ENCODE results near the gene DNAJC15. TPM values are rescaled to one million over a fixed set of nuclear protein-coding genes. Genes with fewer than 3 reads are reported as not detected.

DNAJC15 gene
- total RNA-seq, 2 donors from 2014 or later = 29.7 to 46.9 TPM

DNA sequence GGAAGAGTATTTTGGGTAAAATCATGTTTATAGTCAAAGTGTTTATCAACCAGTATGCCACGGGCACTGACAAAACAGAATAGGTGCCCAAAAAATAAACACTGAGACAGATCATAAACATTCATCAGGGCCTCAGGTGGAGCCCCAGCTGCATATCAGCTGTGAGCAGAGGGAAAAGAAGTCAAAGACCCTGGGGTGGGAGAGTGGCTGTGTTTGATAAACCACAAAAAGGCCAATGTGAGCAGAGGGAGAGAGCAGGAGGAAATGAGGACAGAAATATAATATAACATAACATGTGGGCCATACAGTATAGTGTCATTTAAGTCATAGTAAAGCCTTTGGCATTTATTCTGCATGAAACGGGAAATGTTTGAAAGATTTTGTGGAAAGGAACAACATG lies 21.4 kb upstream of the DNAJC15 start:
- DNase-seq = no peak
- no peak overlapping the region for H3K9ac ChIP-seq (ENCODE audit: extremely low read depth, low read length, poor library complexity, severe bottlenecking)
- TF ChIP-seq, protein P1, sequence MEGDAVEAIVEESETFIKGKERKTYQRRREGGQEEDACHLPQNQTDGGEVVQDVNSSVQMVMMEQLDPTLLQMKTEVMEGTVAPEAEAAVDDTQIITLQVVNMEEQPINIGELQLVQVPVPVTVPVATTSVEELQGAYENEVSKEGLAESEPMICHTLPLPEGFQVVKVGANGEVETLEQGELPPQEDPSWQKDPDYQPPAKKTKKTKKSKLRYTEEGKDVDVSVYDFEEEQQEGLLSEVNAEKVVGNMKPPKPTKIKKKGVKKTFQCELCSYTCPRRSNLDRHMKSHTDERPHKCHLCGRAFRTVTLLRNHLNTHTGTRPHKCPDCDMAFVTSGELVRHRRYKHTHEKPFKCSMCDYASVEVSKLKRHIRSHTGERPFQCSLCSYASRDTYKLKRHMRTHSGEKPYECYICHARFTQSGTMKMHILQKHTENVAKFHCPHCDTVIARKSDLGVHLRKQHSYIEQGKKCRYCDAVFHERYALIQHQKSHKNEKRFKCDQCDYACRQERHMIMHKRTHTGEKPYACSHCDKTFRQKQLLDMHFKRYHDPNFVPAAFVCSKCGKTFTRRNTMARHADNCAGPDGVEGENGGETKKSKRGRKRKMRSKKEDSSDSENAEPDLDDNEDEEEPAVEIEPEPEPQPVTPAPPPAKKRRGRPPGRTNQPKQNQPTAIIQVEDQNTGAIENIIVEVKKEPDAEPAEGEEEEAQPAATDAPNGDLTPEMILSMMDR (conservative IDR thresholded peaks at IDR 0.05) = no peak
- Mint-ChIP-seq H3K4me3 (no peak overlapping the region), H3K4me1 (peaks cover 23% of the 10 kb centered on the region), H3K9me3 (no peaks in the 10 kb centered on the region), H3K27me3 (ENCODE audit: insufficient read depth) (no peaks in the 10 kb centered on the region), H3K36me3 (ENCODE audit: low read depth) (no peaks in the 10 kb centered on the region), H3K27ac (no peak overlapping the region)
- H3K4me3 ChIP-seq (ENCODE audit: low read length) = no peak overlapping the region
- H3K27ac ChIP-seq (ENCODE audit: low read depth, low read length) = no peak overlapping the region
- no peaks in the 10 kb centered on the region for H3K9me3 ChIP-seq (ENCODE audit: control insufficient read depth, low read length)
- no peaks in the 10 kb centered on the region for H3K27me3 ChIP-seq (ENCODE audit: control insufficient read depth, insufficient read depth, low read length, poor library complexity, severe bottlenecking)
- peaks cover 15% of the 10 kb centered on the region for H3K4me1 ChIP-seq (ENCODE audit: control insufficient read depth, insufficient read depth, low read length)
- no peaks in the 10 kb centered on the region for H3K36me3 ChIP-seq (ENCODE audit: control insufficient read depth, insufficient read depth, low read length)
- 92 to 100% methylated on average over 1 to 2 of the region's 2 CpGs for WGBS, 2 experiments (ENCODE audit: insufficient coverage in 1 of 2, insufficient read length in 1 of 2)

DNA sequence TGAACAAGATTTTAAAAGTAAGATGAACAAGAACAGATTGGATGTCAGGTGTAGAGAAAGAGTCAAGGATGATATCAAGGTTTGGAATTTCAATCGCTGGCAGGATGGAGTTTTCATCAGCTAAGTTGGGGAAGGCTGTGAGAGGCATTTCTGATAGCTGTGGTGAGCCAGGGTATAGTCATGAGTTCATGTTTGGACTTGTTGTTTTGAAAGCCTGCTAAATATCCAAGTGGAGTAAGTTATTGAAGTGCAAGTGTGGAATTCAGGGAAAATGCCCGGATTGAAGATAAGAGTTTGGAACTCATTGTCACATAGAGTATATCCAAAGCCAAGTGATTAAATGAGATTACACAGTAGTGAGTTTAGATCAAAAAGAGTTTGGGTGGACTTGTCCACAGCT lies 20.4 kb upstream of the DNAJC15 start:
- H3K9me3 Mint-ChIP-seq = no peaks in the 10 kb centered on the region

DNA sequence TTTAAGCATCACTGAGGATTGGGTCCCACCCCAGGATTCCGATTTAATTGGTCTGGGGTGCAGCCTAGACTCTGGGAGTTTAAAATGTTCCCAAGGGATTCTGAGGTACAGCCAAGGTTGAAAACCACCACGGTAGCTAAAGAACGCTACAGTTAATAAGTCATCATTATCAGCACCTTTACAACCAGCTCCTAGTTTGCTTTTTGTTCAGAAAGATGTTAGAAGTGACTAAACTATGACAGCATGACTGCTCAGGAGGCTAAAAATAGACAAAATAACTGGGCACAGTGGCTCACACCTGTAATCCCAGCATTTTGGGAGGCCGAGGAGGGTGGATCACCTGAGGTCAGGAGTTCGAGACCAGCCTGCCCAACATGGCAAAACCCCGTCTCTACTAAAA lies 19.7 kb upstream of the DNAJC15 start:
- Histone ChIP-seq H3K4me1 (ENCODE audit: control insufficient read depth, insufficient read depth, low read length) (peaks cover 21% of the 10 kb centered on the region), H3K9me3 (ENCODE audit: control insufficient read depth, low read length) (no peaks in the 10 kb centered on the region), H3K27ac (ENCODE audit: low read depth, low read length) (no peak overlapping the region), H3K4me3 (ENCODE audit: low read length) (no peak overlapping the region), H3K36me3 (ENCODE audit: control insufficient read depth, insufficient read depth, low read length) (no peaks in the 10 kb centered on the region), H3K9ac (ENCODE audit: extremely low read depth, low read length, poor library complexity, severe bottlenecking) (no peak overlapping the region), H3K27me3 (ENCODE audit: control insufficient read depth, insufficient read depth, low read length, poor library complexity, severe bottlenecking) (no peaks in the 10 kb centered on the region)
- Mint-ChIP-seq H3K27ac (no peak overlapping the region), H3K4me3 (no peak overlapping the region), H3K27me3 (ENCODE audit: insufficient read depth) (no peaks in the 10 kb centered on the region), H3K4me1 (peaks cover 31% of the 10 kb centered on the region), H3K9me3 (no peaks in the 10 kb centered on the region), H3K36me3 (ENCODE audit: low read depth) (no peaks in the 10 kb centered on the region)
- WGBS, 2 experiments (ENCODE audit: insufficient coverage in 1 of 2, insufficient read length in 1 of 2) = 91 to 97% methylated on average over 3 to 6 of the region's 6 CpGs
- no peak for DNase-seq
- TF ChIP-seq, protein P1 (conservative IDR thresholded peaks at IDR 0.05) = no peak

More for the DNA sequence above, 20.4 kb upstream of the DNAJC15 start:
- H3K27ac Mint-ChIP-seq = no peak overlapping the region
- H3K36me3 Mint-ChIP-seq (ENCODE audit: low read depth) = no peaks in the 10 kb centered on the region
- Histone ChIP-seq H3K27me3 (ENCODE audit: control insufficient read depth, insufficient read depth, low read length, poor library complexity, severe bottlenecking) (no peaks in the 10 kb centered on the region), H3K4me1 (ENCODE audit: control insufficient read depth, insufficient read depth, low read length) (peaks cover 17% of the 10 kb centered on the region), H3K36me3 (ENCODE audit: control insufficient read depth, insufficient read depth, low read length) (no peaks in the 10 kb centered on the region), H3K9me3 (ENCODE audit: control insufficient read depth, low read length) (no peaks in the 10 kb centered on the region), H3K9ac (ENCODE audit: extremely low read depth, low read length, poor library complexity, severe bottlenecking) (no peak overlapping the region), H3K4me3 (ENCODE audit: low read length) (no peak overlapping the region), H3K27ac (ENCODE audit: low read depth, low read length) (no peak overlapping the region)
- DNase-seq = no peak
- TF ChIP-seq, protein P1 (conservative IDR thresholded peaks at IDR 0.05) = no peak
- H3K27me3 Mint-ChIP-seq (ENCODE audit: insufficient read depth) = no peaks in the 10 kb centered on the region
- H3K4me1 Mint-ChIP-seq = peaks cover 27% of the 10 kb centered on the region
- H3K4me3 Mint-ChIP-seq = no peak overlapping the region
- 93 to 100% methylated on average over 2 of the region's 2 CpGs for whole genome bisulfite sequencing, 2 experiments (ENCODE audit: insufficient coverage in 1 of 2, insufficient read length in 1 of 2)

Data from endodermal cell (in vitro differentiated cells).